Occipital lobe (tissue), 2 donors: ENCODE data around the gene QRSL1. TPM values are rescaled to one million over a fixed set of nuclear protein-coding genes. Genes with fewer than 3 reads are reported as not detected.
"Not testable (repeated sequence)": the region's sequence is repeated elsewhere in the genome, so short reads cannot be mapped to it uniquely, and the experiment has no call there.

ENCODE experiments used
- DNase-seq: peaks from one replicate; lab custom pipeline; 2025; lab: John Stamatoyannopoulos, UW
- total RNA-seq: library from RNA; depleted of rRNA; stranded (reverse); fragments of >200 nt; gene quantifications from one replicate; pipeline ENCODE4 v1.2.3, GENCODE V29; 2014

Gene QRSL1, protein sequence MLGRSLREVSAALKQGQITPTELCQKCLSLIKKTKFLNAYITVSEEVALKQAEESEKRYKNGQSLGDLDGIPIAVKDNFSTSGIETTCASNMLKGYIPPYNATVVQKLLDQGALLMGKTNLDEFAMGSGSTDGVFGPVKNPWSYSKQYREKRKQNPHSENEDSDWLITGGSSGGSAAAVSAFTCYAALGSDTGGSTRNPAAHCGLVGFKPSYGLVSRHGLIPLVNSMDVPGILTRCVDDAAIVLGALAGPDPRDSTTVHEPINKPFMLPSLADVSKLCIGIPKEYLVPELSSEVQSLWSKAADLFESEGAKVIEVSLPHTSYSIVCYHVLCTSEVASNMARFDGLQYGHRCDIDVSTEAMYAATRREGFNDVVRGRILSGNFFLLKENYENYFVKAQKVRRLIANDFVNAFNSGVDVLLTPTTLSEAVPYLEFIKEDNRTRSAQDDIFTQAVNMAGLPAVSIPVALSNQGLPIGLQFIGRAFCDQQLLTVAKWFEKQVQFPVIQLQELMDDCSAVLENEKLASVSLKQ
- 19.7 TPM for total RNA-seq

- DNase-seq = peak; percentile 82
These were observed at the start of gene QRSL1, which contains the start of gene RTN4IP1 for GRCh38 chr6:106629103-106629858. Gene QRSL1, plus strand, starts transcription at chr6:106629578. Its CDS starts 104 bp downstream, at chr6:106629682. Gene RTN4IP1, minus strand, starts transcription at chr6:106629498. Its CDS starts 477 bp downstream, at chr6:106629021.

- no peak for DNase-seq
These were observed 47.9 kb upstream of the QRSL1 start for GRCh38 chr6:106581468-106581867.

GRCh38 chr6:106586815-106587415 lies 42.5 kb upstream of the QRSL1 start:
- DNase-seq = no peak

GRCh38 chr6:106588937-106589336 lies 40.4 kb upstream of the QRSL1 start:
- not testable (repeated sequence) for DNase-seq

GRCh38 chr6:106591111-106591825 lies 38.1 kb upstream of the QRSL1 start:
- DNase-seq = no peak

DNA sequence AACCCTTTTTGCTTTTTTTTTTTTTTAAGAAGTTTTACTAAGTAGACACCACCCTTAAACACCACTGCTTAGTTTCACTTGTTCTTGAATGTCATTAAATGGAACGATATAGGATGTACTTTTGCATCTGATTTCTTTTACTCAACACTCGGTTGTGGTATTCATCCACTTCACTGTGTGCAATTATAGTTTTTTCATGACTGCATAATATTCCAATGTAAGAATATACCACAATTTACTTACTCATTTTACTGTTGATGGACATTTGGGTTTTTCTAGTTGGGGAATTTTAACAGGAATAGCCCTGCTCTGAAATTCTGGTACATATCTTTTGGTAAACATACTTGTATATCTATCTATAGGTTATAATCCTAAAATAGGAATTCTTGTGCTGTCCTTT lies 29.9 kb upstream of the QRSL1 start:
- DNase-seq = no peak

GRCh38 chr6:106600329-106600728 lies 29.0 kb upstream of the QRSL1 start:
- DNase-seq = no peak

- DNase-seq = no peak
These were observed 21.2 kb upstream of the QRSL1 start for GRCh38 chr6:106608080-106608668.

GRCh38 chr6:106609699-106610098 lies 19.7 kb upstream of the QRSL1 start:
- DNase-seq = no peak

DNA sequence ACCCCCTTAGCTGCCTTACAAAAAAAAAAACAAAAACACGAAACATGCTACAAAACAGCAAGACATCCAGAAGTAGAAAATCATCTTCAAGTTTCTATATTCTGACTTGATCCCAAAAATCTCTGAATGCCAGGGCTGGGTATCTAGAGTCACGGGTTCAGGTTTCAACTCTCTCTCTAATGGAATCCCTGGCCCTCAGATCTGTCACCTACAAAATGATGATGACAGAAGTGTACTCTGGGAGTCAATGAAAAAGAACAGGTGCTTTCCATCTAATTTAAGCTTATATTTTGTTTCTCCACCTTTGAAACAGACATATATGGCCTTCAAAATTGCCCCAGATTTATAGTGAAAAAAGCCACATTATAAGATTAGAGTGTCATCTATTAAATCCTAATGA lies 18.3 kb upstream of the QRSL1 start:
- no peak for DNase-seq

- DNase-seq = no peak
These were observed 16.5 kb upstream of the QRSL1 start for GRCh38 chr6:106612671-106613416.

GRCh38 chr6:106613590-106613989 lies 15.8 kb upstream of the QRSL1 start:
- DNase-seq = no peak

DNA sequence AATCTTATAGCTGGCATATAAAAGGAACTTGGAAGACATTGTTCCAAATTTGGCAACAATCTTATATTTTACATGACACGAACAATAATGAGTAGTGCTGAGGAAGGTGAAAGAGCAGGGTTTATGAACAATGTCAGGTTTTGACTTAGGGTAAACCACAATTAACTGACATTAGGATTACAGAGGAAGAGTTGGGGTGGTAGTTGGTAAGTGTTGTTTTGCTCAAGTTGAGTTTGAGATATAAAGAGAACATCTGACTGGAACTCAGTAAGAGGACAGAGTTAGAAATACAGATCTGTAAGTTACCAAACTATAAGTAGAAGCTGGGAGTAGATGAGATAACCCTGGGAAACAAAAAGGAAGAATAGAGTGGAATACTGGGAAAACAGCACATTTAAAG lies 15.2 kb upstream of the QRSL1 start:
- DNase-seq = no peak

- no peak for DNase-seq
These were observed 14.7 kb upstream of the QRSL1 start for GRCh38 chr6:106614592-106615257.

DNA sequence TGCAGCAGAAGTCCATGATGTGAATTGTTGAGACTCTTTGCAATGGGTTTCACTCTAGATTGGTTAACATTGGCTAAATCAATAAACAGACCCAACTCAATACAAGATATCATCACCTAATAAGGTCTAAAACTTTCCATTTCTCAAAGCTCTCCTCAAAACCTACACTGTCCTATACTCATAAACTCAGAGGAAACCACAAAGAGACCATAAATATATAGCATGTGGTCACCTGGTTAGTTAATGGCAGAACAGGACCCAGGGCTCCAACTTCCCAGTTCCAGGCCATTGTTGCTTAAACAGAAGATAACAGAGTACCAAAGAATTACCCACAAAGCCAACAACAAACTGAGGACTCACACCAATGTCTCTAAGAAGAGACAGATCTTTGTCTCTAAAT lies 12.1 kb upstream of the QRSL1 start:
- no peak for DNase-seq

DNA sequence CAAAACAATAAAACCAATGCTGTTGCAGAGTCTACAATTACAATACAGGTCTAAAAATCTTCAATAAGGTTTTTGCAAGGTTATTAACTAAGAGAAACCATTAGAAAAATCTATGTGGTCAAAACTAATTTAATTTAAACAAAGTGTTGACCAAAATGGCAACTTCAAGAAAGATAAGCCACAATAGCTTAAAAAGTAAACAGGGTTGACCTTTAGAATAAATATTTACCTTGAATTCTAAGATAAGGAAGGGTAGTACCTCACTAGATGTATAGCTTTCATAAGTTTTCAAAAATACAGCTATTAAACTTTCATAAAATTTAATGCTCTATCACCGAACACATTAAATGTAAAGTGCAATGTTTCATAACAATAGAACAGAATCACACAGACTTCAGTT lies 11.5 kb upstream of the QRSL1 start:
- no peak for DNase-seq

DNA sequence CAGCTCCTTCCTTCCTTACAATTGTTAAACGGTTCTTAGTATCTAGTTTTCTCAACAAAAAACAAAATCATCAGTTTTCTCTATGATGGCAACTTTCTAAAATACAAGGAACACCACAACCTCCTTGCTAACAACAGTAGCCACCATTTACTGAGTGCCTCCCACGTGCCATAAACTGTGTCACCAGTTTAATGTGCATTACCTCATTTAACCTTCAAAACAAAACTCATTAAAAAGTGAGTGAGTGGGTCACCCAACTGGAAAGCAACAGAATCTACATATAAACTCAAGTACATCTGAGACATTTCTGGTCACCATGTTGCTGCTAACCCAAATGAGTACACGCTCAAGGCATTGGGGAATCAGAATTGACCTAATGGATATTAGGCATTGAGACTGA lies 11.1 kb upstream of the QRSL1 start:
- DNase-seq = no peak

DNA sequence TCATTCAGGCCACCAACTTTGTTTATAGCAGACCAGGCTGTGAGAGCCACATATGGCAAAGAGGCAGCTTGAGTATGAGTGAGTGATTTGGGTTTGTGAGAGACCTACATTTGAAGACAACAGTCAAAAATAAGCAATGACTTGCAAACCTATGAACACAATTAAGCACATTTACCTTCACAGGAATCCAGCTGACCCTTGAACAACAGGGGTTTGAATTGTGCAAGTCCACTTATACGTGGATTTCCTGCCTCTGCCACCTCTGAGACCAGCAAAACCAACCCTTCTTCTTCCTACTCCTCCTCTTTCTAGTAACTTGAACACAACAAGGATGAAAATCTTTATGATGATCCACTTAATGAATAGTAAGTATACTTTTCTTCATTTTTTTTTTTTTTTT lies 10.2 kb upstream of the QRSL1 start:
- DNase-seq = no peak

- DNase-seq = no peak
These were observed 8.3 kb upstream of the QRSL1 start for GRCh38 chr6:106620931-106621672.
